ENCODE measurements around the gene BAZ2B. TPM values are rescaled to one million over a fixed set of nuclear protein-coding genes. Genes with fewer than 3 reads are reported as not detected.
A peak's percentile ranks its signal among the peaks of the same experiment; 100 is the strongest.
"Not testable (repeated sequence)": the region's sequence is repeated elsewhere in the genome, so short reads cannot be mapped to it uniquely, and the experiment has no call there.

The BAZ2B gene
- polyA plus RNA-seq, 1 donor, result 118 TPM

GRCh38 chr2:159538801-159539200, 77.5 kb downstream of the BAZ2B start:
- DNase-seq, result no peak

GRCh38 chr2:159535261-159535660, 81.1 kb downstream of the BAZ2B start:
- not testable (repeated sequence) for DNase-seq

- DNase-seq, result no peak
Observed at GRCh38 chr2:159531475-159531874, 84.9 kb downstream of the BAZ2B start.

GRCh38 chr2:159526433-159526832, 89.9 kb downstream of the BAZ2B start:
- DNase-seq, result no peak

- DNase-seq, result no peak
Observed at GRCh38 chr2:159525012-159525411, 91.3 kb downstream of the BAZ2B start.

- no peak for DNase-seq
Observed at GRCh38 chr2:159521272-159521671, 95.1 kb downstream of the BAZ2B start.

- no peak for DNase-seq
Observed at GRCh38 chr2:159518321-159519005, 97.9 kb downstream of the BAZ2B start.

GRCh38 chr2:159516241-159516758, 100.0 kb downstream of the BAZ2B start:
- DNase-seq, result peak; percentile 61

- no peak for DNase-seq
Observed at GRCh38 chr2:159515441-159515840, 100.9 kb downstream of the BAZ2B start.

GRCh38 chr2:159513745-159514144, 102.6 kb downstream of the BAZ2B start:
- DNase-seq, result no peak

- DNase-seq, result no peak
Observed at GRCh38 chr2:159508140-159508539, 108.2 kb downstream of the BAZ2B start.

GRCh38 chr2:159506764-159507440, 109.4 kb downstream of the BAZ2B start:
- DNase-seq, result no peak

GRCh38 chr2:159506202-159506601, 110.1 kb downstream of the BAZ2B start:
- DNase-seq, result no peak

- DNase-seq, result no peak
Observed at GRCh38 chr2:159505196-159505595, 111.2 kb downstream of the BAZ2B start.

GRCh38 chr2:159501743-159502142, 114.6 kb downstream of the BAZ2B start:
- DNase-seq, result no peak

- DNase-seq, result no peak
Observed at GRCh38 chr2:159497847-159498246, 118.5 kb downstream of the BAZ2B start.

- DNase-seq, result no peak
Observed at GRCh38 chr2:159497256-159497655, 119.1 kb downstream of the BAZ2B start.

GRCh38 chr2:159489476-159489875, 126.9 kb downstream of the BAZ2B start:
- DNase-seq, result no peak

GRCh38 chr2:159484532-159484931, 131.8 kb downstream of the BAZ2B start:
- no peak for DNase-seq

GRCh38 chr2:159476329-159476728, 140.0 kb downstream of the BAZ2B start:
- DNase-seq, result no peak

- DNase-seq, result no peak
Observed at GRCh38 chr2:159475793-159476192, 140.6 kb downstream of the BAZ2B start.

GRCh38 chr2:159471340-159471739, 145.0 kb downstream of the BAZ2B start:
- DNase-seq, result no peak

- DNase-seq, result no peak
Observed at GRCh38 chr2:159468257-159468656, 148.1 kb downstream of the BAZ2B start.

- no peak for DNase-seq
Observed at GRCh38 chr2:159462961-159463360, 153.4 kb downstream of the BAZ2B start.
